HS-27A (cell line): Measurements from ENCODE around the gene DENND4C.
"Not testable (repeated sequence)": the region's sequence is repeated elsewhere in the genome, so short reads cannot be mapped to it uniquely, and the experiment has no call there.

Source experiments
- DNase-seq: peaks from one replicate; pipeline ENCODE4 v3.0.0-alpha.2; 2012; ENCODE audit warnings: low read depth, missing footprints

DENND4C gene

GRCh38 chr9:19224563-19224962 is 5.9 kb upstream of the DENND4C start:
- no peak for DNase-seq

- no peak for DNase-seq
Observed at GRCh38 chr9:19229595-19230354, 718 bp upstream of the DENND4C start.

- no peak for DNase-seq
Observed at GRCh38 chr9:19231126-19231903, 822 bp downstream of the DENND4C start.

- no peak for DNase-seq
Observed at GRCh38 chr9:19231904-19232822, 1.7 kb downstream of the DENND4C start.

- DNase-seq: no peak
Observed at GRCh38 chr9:19232823-19233194, 2.3 kb downstream of the DENND4C start.

- DNase-seq: no peak
Observed at GRCh38 chr9:19233344-19233743, 2.9 kb downstream of the DENND4C start.

- no peak for DNase-seq
Observed at GRCh38 chr9:19239955-19240354, 9.5 kb downstream of the DENND4C start.

GRCh38 chr9:19241728-19242127 is 11.2 kb downstream of the DENND4C start:
- no peak for DNase-seq

- no peak for DNase-seq
Observed at GRCh38 chr9:19243366-19244033, 13.0 kb downstream of the DENND4C start.

- DNase-seq: no peak
Observed at GRCh38 chr9:19246891-19247290, 16.4 kb downstream of the DENND4C start.

GRCh38 chr9:19247420-19247819 is 16.9 kb downstream of the DENND4C start:
- no peak for DNase-seq

GRCh38 chr9:19250346-19250745 is 19.9 kb downstream of the DENND4C start:
- not testable (repeated sequence) for DNase-seq

GRCh38 chr9:19251203-19251602 is 20.7 kb downstream of the DENND4C start:
- DNase-seq: not testable (repeated sequence)

- DNase-seq: not testable (repeated sequence)
Observed at GRCh38 chr9:19251622-19252021, 21.1 kb downstream of the DENND4C start.

- no peak for DNase-seq
Observed at GRCh38 chr9:19252174-19252884, 21.8 kb downstream of the DENND4C start.

GRCh38 chr9:19252885-19253219 is 22.4 kb downstream of the DENND4C start:
- no peak for DNase-seq

- no peak for DNase-seq
Observed at GRCh38 chr9:19255112-19255511, 24.6 kb downstream of the DENND4C start.

GRCh38 chr9:19255821-19256220 is 25.3 kb downstream of the DENND4C start:
- DNase-seq: no peak

GRCh38 chr9:19259665-19260255 is 29.3 kb downstream of the DENND4C start:
- not testable (repeated sequence) for DNase-seq

GRCh38 chr9:19265602-19266001 is 35.1 kb downstream of the DENND4C start:
- DNase-seq: not testable (repeated sequence)
